Breast epithelium (tissue), 4 donors: ENCODE data around the gene BRINP1. TPM values are rescaled to one million over a fixed set of nuclear protein-coding genes. Genes with fewer than 3 reads are reported as not detected.

Experiments used
- DNase-seq, 2 donors: peaks; one replicate each; pipeline ENCODE4 v3.0.0-alpha.2; 2019; ENCODE audit warnings: low spot score in 2 of 2
- H3K27ac ChIP-seq, 2 donors: fragments of 200-600 bp; sonication (generic) in 1 of 2; one replicate each; pipeline ENCODE4 v1.5.1; 2016 to 2019; ENCODE audit warnings: mild to moderate bottlenecking in 1 of 2
- H3K27me3 ChIP-seq, 2 donors: fragments of 200-600 bp; sonication (generic) in 1 of 2; one replicate each; pipeline versions ENCODE4 v1.5.1 to v1.6.0; 2017 to 2019; ENCODE audit warnings: control low read depth in 1 of 2, mild to moderate bottlenecking in 1 of 2
- H3K36me3 ChIP-seq: fragments of 200-600 bp; one replicate; pipeline ENCODE4 v1.5.1; 2019
- H3K4me1 ChIP-seq, 2 donors: fragments of 200-600 bp; sonication (generic); one replicate each; pipeline ENCODE4 v1.5.1; 2016 to 2019; ENCODE audit warnings: control low read depth in 1 of 2
- H3K4me3 ChIP-seq, 3 donors: fragments of 200-600 bp; sonication (generic); 1 replicate in 2 of 3; 2 replicates in 1 of 3; pipeline ENCODE4 v1.5.1; 2016 to 2019; ENCODE audit warnings: mild to moderate bottlenecking in 3 of 3, moderate library complexity in 2 of 3
- H3K9me3 ChIP-seq, 2 donors: fragments of 200-600 bp; sonication (generic) in 1 of 2; one replicate each; pipeline ENCODE4 v1.5.1; 2016 to 2019; ENCODE audit warnings: control low read depth in 1 of 2
- POLR2A ChIP-seq: fragments of 450-650 bp; IDR thresholded peaks from one replicate; pipeline ENCODE4 v1.6.1; 2016; ENCODE audit warnings: antibody characterized with exemption, mild to moderate bottlenecking, moderate library complexity
- POLR2AphosphoS5 ChIP-seq, 3 donors: sonication (generic); formaldehyde crosslinking; IDR thresholded peaks; one replicate each; pipeline ENCODE4 v1.6.1; 2017; ENCODE audit warnings: antibody characterized with exemption in 3 of 3
- intact Hi-C: fragments of 100-400 bp; cut with DNase I; formaldehyde crosslinking; loops from one replicate; pipeline ENCODE4 v1.15.1; 2023; ENCODE audit warnings: low total_unique reads
- total RNA-seq, 3 donors: library from RNA; depleted of rRNA; stranded (reverse); fragments of >200 nt; gene quantifications; one replicate each; pipeline ENCODE4 v1.1.0, GENCODE V29; 2016
- TF ChIP-seq, protein P1 (sequence below), 3 donors: fragments of 450-650 bp; IDR thresholded peaks; one replicate each; pipeline ENCODE4 v1.5.1; 2016 to 2017; ENCODE audit warnings: antibody characterized with exemption in 3 of 3, mild to moderate bottlenecking in 3 of 3, moderate library complexity in 3 of 3

BRINP1 gene
- total RNA-seq, 3 donors from 2014 or later = 8.8 to 27.5 TPM; not detected in 1

DNA sequence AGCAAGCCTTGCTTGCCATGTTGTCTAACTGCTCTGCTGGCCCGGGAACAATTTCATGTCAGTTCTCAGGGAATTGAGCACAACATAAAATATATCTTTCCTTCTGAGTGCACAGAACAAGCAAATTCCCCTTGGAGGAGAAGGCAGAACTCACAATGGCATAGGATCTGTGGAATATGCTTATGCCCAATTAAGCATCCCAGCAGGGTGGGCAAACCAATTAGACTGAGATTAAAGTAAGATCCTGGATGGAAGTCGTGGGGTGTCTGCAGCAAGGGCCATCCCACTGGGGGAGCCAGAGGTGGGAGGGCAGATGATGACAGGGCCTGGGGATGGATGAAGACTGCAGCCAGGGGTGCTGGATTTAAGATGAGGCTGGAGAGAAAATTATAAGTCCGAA, 114.1 kb downstream of the BRINP1 start:
- no peaks in the 10 kb centered on the region for H3K36me3 ChIP-seq
- no peak overlapping the region for H3K27ac ChIP-seq
- intact Hi-C loops = no loop called here
- H3K27me3 ChIP-seq = no peaks in the 10 kb centered on the region
- no peak for TF ChIP-seq POLR2AphosphoS5 (IDR thresholded peaks at IDR 0.05)
- TF ChIP-seq POLR2A = no peak
- TF ChIP-seq, protein P1, sequence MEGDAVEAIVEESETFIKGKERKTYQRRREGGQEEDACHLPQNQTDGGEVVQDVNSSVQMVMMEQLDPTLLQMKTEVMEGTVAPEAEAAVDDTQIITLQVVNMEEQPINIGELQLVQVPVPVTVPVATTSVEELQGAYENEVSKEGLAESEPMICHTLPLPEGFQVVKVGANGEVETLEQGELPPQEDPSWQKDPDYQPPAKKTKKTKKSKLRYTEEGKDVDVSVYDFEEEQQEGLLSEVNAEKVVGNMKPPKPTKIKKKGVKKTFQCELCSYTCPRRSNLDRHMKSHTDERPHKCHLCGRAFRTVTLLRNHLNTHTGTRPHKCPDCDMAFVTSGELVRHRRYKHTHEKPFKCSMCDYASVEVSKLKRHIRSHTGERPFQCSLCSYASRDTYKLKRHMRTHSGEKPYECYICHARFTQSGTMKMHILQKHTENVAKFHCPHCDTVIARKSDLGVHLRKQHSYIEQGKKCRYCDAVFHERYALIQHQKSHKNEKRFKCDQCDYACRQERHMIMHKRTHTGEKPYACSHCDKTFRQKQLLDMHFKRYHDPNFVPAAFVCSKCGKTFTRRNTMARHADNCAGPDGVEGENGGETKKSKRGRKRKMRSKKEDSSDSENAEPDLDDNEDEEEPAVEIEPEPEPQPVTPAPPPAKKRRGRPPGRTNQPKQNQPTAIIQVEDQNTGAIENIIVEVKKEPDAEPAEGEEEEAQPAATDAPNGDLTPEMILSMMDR (IDR thresholded peaks at IDR 0.05) = no peak
- no peaks in the 10 kb centered on the region for H3K9me3 ChIP-seq
- no peak overlapping the region for H3K4me3 ChIP-seq
- H3K4me1 ChIP-seq = no peaks in the 10 kb centered on the region
- DNase-seq = no peak

DNA sequence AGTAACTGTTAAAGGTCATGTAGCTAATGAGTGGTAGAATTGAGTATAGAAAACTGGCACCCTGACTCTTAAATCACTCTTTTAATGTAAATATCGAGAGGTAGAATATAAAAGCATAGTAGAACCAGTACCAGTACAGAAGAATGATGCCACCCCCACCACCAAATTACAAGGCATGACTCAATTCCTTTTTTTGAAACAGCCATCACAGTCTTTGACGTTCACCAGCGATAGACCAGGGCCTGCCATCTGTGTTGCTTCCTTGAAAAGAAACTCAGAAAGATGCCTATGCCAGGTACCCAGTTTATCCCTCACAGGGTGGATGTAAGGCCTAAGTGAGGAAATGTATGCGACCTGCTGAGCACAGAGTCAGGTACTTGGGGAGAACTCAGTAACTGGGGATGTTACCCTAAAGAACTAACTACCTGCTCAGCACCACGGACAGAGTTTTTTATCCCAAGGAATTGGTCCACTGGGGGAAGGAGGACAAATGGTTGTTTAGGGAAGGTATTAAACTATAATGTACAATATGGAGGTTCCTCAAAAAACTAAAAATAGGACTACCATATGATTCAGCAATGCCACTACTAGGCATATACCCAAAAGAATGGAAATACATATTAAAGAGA, 116.5 kb downstream of the BRINP1 start:
- H3K4me3 ChIP-seq = no peak overlapping the region
- no peak overlapping the region for H3K27ac ChIP-seq
- DNase-seq = no peak
- H3K4me1 ChIP-seq = no peaks in the 10 kb centered on the region
- TF ChIP-seq POLR2AphosphoS5 (IDR thresholded peaks at IDR 0.05) (no peak), POLR2A (no peak)
- TF ChIP-seq, protein P1 (IDR thresholded peaks at IDR 0.05) = no peak
- H3K27me3 ChIP-seq = no peaks in the 10 kb centered on the region
- intact Hi-C loops = loop anchor here (5.0 kb wide), 1 partner anchor 1900 kb away; no protein-coding TSS in a partner anchor
- no peaks in the 10 kb centered on the region for H3K36me3 ChIP-seq
- H3K9me3 ChIP-seq = no peaks in the 10 kb centered on the region

DNA sequence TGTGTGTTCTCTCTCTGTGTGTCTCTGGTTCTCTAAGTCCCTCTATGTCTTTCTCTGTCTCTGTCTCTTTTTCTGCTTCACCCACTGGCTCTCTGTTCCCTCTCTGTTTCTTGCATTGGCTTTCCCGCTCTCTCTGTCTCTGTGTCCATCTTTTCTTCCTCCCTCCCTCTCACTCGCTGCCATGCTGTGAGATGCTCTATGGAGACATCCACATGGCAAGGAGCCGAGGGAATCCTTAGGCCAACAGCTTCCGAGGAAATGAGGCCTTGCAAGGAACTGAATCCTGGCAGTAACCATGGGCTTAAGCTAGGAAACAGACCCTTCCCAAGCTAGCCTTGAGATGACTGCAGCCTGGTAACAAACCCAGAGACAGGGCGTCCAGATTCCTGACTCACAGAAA, 117.3 kb downstream of the BRINP1 start:
- Histone ChIP-seq H3K27ac (no peak overlapping the region), H3K9me3 (no peaks in the 10 kb centered on the region), H3K27me3 (no peaks in the 10 kb centered on the region), H3K4me1 (no peaks in the 10 kb centered on the region), H3K36me3 (no peaks in the 10 kb centered on the region), H3K4me3 (no peak overlapping the region)
- TF ChIP-seq POLR2AphosphoS5 (IDR thresholded peaks at IDR 0.05) (no peak), POLR2A (no peak)
- TF ChIP-seq, protein P1 (IDR thresholded peaks at IDR 0.05) = no peak
- intact Hi-C loops = loop anchor here (5.0 kb wide), 1 partner anchor 1900 kb away; no protein-coding TSS in a partner anchor
- no peak for DNase-seq

DNA sequence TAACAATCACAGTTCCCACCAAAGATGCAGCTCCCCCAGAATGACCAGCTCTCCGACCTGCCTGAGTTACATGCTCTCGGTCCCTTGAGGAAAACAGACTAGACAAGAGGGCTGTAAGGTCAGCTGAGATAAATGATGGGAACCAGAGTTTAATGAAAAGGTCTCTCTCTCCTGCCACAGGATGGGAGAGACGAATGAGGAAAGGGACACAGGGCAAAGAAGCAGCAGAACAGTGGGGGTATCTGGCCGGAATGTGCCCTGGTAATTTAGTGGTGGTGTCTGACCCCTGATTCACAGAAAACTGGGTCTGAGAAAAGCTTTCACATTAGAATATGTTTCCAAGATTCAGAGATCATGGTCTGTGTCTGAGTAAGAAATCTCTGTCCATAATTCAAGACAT, 118.5 kb downstream of the BRINP1 start:
- H3K4me3 ChIP-seq = no peak overlapping the region
- H3K27me3 ChIP-seq = no peaks in the 10 kb centered on the region
- H3K36me3 ChIP-seq = no peaks in the 10 kb centered on the region
- H3K9me3 ChIP-seq = no peaks in the 10 kb centered on the region
- H3K4me1 ChIP-seq = no peaks in the 10 kb centered on the region
- no peak for DNase-seq
- H3K27ac ChIP-seq = no peak overlapping the region
- TF ChIP-seq, protein P1 (IDR thresholded peaks at IDR 0.05) = no peak
- no peak for TF ChIP-seq POLR2AphosphoS5 (IDR thresholded peaks at IDR 0.05)
- TF ChIP-seq POLR2A = no peak
- intact Hi-C loops = loop anchor here (5.0 kb wide), 1 partner anchor 1898 kb away; no protein-coding TSS in a partner anchor

DNA sequence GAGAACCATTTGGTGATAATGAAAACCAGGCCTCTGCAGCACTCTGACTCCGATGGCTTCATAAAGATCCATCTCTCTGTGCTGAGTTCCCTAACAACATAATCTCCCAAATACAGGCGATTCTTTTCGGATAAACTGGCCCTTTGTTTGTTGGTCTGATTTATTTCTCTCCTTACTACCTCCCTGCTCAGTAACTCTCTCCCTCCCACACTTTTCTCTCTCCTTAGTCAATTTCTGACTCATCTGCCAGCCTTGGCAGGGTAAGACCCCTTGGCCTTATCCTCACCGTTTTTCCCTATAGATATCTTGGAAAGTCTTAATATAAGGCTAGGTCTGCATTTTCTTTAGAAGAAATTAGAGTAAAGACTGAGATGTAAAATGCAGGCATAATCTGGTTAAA, 128.7 kb downstream of the BRINP1 start:
- no peak overlapping the region for H3K4me3 ChIP-seq
- no peaks in the 10 kb centered on the region for H3K9me3 ChIP-seq
- H3K4me1 ChIP-seq = no peaks in the 10 kb centered on the region
- intact Hi-C loops = no loop called here
- H3K36me3 ChIP-seq = no peaks in the 10 kb centered on the region
- TF ChIP-seq POLR2AphosphoS5 (IDR thresholded peaks at IDR 0.05) (no peak), POLR2A (no peak)
- TF ChIP-seq, protein P1 (IDR thresholded peaks at IDR 0.05) = no peak
- H3K27me3 ChIP-seq = no peaks in the 10 kb centered on the region
- H3K27ac ChIP-seq = no peak overlapping the region
- no peak for DNase-seq
